ENCODE data around the gene EQTN.

GRCh38 chr9:27280860-27281259 is 16.1 kb downstream of the EQTN start:
- no peak for TF ChIP-seq CTCF (IDR thresholded peaks at IDR 0.05)
- TF ChIP-seq POLR2A (IDR thresholded peaks at IDR 0.05), result no peak

All from ovary (tissue), 3 donors.